ENCODE results near the gene EN2.

DNA sequence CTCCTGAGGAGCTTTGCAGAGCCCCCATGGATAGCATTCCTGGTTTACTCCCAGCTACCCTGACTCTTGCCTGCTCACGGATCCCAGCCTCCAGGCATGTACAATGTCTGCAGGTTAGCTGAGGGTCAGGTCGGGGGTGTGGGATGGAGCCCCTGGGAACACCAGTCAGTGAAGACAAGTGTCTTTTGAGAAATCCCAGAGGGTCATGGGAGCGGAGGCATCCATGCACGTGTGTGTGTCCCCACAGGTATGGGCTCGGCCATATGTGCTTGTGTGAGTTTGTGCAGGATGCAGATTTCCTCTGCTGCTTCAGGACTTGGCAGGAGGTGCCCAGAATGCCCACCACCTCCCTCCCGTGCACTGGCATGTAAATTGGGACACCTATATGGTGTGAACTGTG lies 28.3 kb upstream of the EN2 start:
- TF ChIP-seq, protein P1, sequence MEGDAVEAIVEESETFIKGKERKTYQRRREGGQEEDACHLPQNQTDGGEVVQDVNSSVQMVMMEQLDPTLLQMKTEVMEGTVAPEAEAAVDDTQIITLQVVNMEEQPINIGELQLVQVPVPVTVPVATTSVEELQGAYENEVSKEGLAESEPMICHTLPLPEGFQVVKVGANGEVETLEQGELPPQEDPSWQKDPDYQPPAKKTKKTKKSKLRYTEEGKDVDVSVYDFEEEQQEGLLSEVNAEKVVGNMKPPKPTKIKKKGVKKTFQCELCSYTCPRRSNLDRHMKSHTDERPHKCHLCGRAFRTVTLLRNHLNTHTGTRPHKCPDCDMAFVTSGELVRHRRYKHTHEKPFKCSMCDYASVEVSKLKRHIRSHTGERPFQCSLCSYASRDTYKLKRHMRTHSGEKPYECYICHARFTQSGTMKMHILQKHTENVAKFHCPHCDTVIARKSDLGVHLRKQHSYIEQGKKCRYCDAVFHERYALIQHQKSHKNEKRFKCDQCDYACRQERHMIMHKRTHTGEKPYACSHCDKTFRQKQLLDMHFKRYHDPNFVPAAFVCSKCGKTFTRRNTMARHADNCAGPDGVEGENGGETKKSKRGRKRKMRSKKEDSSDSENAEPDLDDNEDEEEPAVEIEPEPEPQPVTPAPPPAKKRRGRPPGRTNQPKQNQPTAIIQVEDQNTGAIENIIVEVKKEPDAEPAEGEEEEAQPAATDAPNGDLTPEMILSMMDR (IDR thresholded peaks at IDR 0.05) = no peak
- TF ChIP-seq POLR2A (IDR thresholded peaks at IDR 0.05) = no peak

All from right lobe of liver (tissue), 4 donors.